Neural crest cell (in vitro differentiated cells): ENCODE measurements around the gene RXFP3. TPM values are rescaled to one million over a fixed set of nuclear protein-coding genes. Genes with fewer than 3 reads are reported as not detected.

Source experiments
- DNase-seq: peaks from one replicate; pipeline ENCODE4 v3.0.0; 2021; ENCODE audit warnings: low read depth, mixed read lengths, low spot score
- H3K27ac Mint-ChIP-seq: one replicate; pipeline ENCODE4 v1.8.0; 2021; ENCODE audit warnings: mild to moderate bottlenecking, mixed read lengths; ENCODE audit not compliant: unreplicated experiment
- H3K27me3 Mint-ChIP-seq: 2 replicates; pipeline ENCODE4 v1.8.0; 2021; ENCODE audit warnings: low read depth, mild to moderate bottlenecking, mixed read lengths
- H3K36me3 Mint-ChIP-seq: 2 replicates; pipeline ENCODE4 v1.8.0; 2021; ENCODE audit warnings: low read depth, mild to moderate bottlenecking, mixed read lengths
- H3K4me1 Mint-ChIP-seq: 2 replicates; pipeline ENCODE4 v1.8.0; 2021; ENCODE audit warnings: mixed read lengths
- H3K4me3 Mint-ChIP-seq: one replicate; pipeline ENCODE4 v1.8.0; 2021; ENCODE audit warnings: mild to moderate bottlenecking, mixed read lengths
- H3K9me3 Mint-ChIP-seq: 2 replicates; pipeline ENCODE4 v1.8.0; 2021; ENCODE audit warnings: mixed read lengths
- total RNA-seq: library from RNA; stranded (reverse); gene quantifications from 2 replicates; pipeline ENCODE4 v1.2.1, GENCODE V29; 2021
- TF ChIP-seq, protein P1 (sequence below): fragments of 200-600 bp; sonication (generic); conservative IDR thresholded peaks from 2 replicates; pipeline ENCODE4 v1.5.0; 2021; ENCODE audit warnings: antibody characterized with exemption, mild to moderate bottlenecking

The RXFP3 gene
- total RNA-seq, 1 donor from 2014 or later = 0.12 TPM

DNA sequence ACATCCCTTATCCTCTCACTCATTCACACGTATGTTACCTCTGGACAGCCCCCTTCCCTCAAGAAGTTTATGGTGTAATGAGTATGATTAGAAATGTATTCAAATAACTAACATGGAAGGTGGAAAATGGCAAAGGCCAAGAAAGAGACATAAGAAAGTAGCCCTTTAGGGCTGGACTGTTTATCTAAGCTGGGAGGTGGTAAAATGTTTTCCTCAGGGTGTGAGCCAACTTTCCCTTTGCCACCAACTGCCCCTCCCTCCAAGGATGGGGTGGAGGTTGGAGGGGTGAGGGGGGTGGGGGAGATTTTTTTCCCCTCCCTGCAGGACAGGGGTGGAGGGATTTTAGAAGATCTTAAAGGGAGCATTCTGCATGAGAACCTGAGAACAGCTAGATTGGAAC, 40.1 kb downstream of the RXFP3 start:
- Mint-ChIP-seq H3K9me3 (no peaks in the 10 kb centered on the region), H3K36me3 (peaks cover 8% of the 10 kb centered on the region), H3K27me3 (no peaks in the 10 kb centered on the region), H3K27ac (no peak overlapping the region), H3K4me3 (no peak overlapping the region), H3K4me1 (peaks cover 19% of the 10 kb centered on the region)
- TF ChIP-seq, protein P1, sequence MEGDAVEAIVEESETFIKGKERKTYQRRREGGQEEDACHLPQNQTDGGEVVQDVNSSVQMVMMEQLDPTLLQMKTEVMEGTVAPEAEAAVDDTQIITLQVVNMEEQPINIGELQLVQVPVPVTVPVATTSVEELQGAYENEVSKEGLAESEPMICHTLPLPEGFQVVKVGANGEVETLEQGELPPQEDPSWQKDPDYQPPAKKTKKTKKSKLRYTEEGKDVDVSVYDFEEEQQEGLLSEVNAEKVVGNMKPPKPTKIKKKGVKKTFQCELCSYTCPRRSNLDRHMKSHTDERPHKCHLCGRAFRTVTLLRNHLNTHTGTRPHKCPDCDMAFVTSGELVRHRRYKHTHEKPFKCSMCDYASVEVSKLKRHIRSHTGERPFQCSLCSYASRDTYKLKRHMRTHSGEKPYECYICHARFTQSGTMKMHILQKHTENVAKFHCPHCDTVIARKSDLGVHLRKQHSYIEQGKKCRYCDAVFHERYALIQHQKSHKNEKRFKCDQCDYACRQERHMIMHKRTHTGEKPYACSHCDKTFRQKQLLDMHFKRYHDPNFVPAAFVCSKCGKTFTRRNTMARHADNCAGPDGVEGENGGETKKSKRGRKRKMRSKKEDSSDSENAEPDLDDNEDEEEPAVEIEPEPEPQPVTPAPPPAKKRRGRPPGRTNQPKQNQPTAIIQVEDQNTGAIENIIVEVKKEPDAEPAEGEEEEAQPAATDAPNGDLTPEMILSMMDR = no peak
- DNase-seq = no peak

DNA sequence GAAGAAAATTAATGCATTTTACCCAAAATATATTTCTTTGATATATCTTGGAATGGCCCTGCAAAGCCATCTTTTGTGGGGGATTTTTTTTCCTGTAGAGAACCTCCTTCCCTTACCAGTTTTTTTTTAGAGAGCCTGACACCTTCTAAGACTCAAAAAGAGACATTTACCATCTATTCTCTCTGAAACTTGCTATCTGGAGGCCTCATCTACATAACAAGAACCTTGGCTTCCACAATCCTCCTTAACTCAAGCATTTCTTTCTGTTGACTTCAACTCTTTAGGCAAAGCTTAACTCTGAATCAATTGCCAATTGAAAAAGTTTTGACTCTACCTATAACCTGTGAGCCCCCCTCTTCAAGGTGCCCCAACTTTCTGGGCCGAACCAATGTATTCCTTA, 42.1 kb downstream of the RXFP3 start:
- no peaks in the 10 kb centered on the region for H3K27me3 Mint-ChIP-seq
- H3K9me3 Mint-ChIP-seq = no peaks in the 10 kb centered on the region
- no peak overlapping the region for H3K27ac Mint-ChIP-seq
- no peak for DNase-seq
- TF ChIP-seq, protein P1 = no peak
- H3K36me3 Mint-ChIP-seq = peaks cover 8% of the 10 kb centered on the region
- peaks cover 24% of the 10 kb centered on the region for H3K4me1 Mint-ChIP-seq
- H3K4me3 Mint-ChIP-seq = no peak overlapping the region

DNA sequence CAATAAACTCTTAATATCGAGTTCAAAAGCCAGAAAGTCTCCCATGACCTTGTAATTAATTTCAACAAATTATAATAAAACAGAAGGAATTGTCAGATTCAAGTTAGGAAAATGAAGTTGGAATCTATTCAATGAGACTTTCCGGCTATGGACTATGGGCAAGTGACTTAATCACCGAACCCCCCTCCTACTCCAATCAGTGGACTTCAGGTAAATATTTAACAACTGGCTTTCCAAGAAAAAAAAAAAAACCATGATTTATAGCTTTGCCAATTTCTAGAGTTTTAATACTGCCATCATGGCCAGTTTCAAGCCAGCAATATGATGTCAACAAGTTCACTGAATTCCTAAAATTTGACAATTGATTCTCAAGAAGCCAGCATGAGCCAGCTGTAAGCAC, 43.8 kb downstream of the RXFP3 start:
- Mint-ChIP-seq H3K4me1 (peaks cover 19% of the 10 kb centered on the region), H3K9me3 (no peaks in the 10 kb centered on the region)

GRCh38 chr5:33981408-33982162, 45.4 kb downstream of the RXFP3 start:
- no peaks in the 10 kb centered on the region for H3K27me3 Mint-ChIP-seq
- no peak overlapping the region for H3K27ac Mint-ChIP-seq
- TF ChIP-seq, protein P1 = no peak
- no peak overlapping the region for H3K4me3 Mint-ChIP-seq
- no peak for DNase-seq
- H3K36me3 Mint-ChIP-seq = peaks cover 10% of the 10 kb centered on the region
- no peaks in the 10 kb centered on the region for H3K9me3 Mint-ChIP-seq
- H3K4me1 Mint-ChIP-seq = peaks cover 7% of the 10 kb centered on the region

More for the DNA sequence above, 43.8 kb downstream of the RXFP3 start:
- Mint-ChIP-seq H3K27me3 (no peaks in the 10 kb centered on the region), H3K36me3 (peaks cover 10% of the 10 kb centered on the region), H3K4me3 (no peak overlapping the region), H3K27ac (no peak overlapping the region)
- no peak for DNase-seq
- TF ChIP-seq, protein P1 = no peak

DNA sequence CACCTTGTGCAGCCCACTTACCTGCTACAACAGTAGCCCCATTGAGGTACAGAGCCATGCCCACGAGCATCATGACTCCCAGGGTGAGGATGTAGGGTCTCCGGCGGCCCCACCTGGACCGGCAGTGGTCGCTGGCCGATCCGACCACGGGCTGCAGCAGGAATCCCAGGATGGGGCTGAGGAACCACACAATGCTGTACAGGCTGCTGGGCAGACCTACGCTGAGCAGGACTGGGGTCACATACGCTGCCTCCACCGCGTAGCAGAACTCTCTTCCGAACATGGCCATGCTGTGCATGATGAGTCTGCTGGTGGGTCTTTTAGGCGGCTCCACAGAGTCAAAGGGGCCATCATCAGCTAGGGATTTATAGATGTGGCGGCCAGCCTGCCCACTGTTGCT, 48.0 kb downstream of the RXFP3 start:
- TF ChIP-seq, protein P1 = no peak
- Mint-ChIP-seq H3K9me3 (no peaks in the 10 kb centered on the region), H3K36me3 (peaks cover 17% of the 10 kb centered on the region), H3K27ac (no peak overlapping the region), H3K4me1 (peaks cover 7% of the 10 kb centered on the region), H3K4me3 (no peak overlapping the region), H3K27me3 (no peaks in the 10 kb centered on the region)
- DNase-seq = no peak
